GM19043 (cell line): ENCODE data around the gene RRP36.

Experiments
- ATAC-seq: cut with Tn5 transposase; IDR thresholded peaks from one replicate; pipeline ENCODE4 v1.9.1; 2021; ENCODE audit warnings: low read depth; ENCODE audit not compliant: unreplicated experiment

The RRP36 gene

DNA sequence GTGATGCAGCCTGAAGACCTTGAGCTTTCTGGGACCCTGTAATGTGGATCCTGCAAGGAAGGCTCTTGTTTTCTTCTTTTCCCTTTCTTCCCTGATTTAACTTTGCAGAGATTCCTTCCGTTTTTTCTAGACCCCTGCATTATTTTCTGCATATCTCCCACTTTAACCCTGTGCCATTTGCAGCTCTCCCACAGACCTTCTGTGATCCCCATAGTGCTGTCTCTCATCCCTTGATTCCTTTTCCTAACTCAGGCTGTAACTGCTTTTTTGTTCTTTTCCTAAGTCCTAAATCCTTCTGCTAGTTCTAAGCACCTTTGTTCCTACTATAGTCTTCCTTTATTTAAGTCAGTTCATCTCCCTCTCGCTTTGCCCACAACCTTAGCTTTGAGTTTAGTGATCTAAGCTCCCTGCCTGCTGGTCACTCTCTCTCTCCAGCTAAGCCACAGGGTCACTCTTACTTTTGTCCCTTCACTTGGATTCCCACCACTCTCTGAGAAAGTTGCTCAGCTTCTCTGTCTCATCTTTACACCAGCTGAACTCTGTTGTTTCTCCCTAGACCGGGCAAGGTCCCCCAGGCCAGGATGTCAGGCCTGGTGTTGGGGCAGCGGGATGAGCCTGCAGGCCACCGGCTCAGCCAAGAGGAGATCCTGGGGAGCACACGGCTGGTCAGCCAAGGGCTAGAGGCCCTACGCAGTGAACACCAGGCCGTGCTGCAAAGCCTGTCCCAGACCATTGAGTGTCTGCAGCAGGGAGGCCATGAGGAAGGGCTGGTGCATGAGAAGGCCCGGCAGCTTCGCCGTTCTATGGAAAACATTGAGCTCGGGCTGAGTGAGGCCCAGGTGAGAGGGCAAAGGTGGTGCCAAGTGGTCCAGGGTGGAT, 39.6 kb downstream of the RRP36 start:
- ATAC-seq: no peak

GRCh38 chr6:43061861-43062260, 40.4 kb downstream of the RRP36 start:
- no peak for ATAC-seq

GRCh38 chr6:43062818-43063217, 41.4 kb downstream of the RRP36 start:
- ATAC-seq: no peak

- no peak for ATAC-seq
Observed at GRCh38 chr6:43070028-43070632, 48.7 kb downstream of the RRP36 start.

DNA sequence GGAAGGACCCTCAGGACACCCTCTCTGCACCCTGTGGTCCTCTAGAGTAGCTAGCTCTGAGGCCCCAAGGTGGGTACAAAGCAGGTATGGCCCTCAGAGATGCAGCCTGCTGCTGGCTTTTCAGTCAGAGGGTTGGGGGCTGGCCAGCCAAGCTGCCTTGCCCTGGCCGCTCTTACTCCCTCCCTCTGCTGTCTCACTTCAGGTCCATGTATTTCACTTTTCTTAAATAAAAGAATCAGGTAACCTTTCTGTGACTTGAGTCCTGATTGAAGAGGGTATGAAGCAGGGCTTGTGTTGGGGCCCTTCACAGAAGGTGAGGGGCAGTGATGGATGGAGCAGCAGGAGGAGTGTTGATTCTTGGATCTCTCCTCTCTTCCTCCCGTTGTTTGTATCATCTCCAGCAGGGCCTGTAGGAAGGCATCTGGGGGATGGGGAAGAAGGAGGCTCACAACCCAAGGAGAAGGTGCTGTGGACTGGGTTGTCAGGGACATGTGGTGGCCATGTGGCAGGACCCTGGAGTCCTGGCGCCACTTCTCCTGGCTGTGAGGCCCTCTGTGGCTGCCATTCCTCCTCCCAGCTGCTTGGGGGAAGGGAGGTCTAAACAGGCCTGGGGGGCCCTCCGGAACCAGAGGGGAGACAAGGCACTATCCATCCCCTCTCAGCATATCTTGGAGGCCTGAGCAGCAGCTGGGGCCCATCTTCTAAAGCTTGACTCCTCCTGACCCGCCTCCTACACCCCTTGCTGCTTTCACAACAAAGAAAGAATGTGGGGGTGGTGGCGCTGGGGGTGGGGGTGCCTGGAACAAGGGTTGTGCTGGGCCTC, 53.6 kb downstream of the RRP36 start:
- ATAC-seq: no peak

DNA sequence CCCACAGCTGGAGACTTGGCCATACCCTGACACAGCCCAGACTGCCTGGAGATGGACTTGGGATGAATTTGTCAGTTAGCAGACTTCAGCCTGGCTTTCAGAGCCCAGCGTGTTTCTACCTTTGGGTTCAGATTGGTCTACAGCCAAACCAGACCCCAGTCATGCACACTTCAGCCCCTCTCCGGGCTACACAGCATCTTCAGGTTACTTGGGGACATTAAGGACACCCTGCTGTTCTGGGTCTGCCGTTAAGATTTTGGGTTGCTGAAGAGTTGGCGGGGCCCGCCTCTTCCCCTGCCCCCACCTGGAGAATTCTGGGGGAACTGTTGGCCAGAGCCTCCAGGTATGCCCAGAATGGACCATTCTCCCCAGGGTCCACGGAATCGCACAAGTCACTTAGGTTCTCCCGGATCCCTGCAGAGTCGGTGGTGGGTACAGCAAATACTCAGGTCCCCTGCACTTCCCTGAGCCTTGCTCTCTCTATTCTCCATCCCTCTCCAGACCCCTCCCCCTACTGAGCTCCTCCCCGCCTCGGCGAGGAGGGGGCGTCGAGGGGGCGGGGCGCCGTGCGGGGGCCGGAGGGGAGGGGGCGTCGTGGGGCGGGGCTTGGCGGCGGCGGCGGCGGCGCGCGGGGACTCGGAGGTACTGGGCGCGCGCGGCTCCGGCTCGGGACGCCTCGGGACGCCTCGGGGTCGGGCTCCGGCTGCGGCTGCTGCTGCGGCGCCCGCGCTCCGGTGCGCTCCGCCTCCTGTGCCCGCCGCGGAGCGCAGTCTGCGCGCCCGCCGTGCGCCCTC, 54.4 kb downstream of the RRP36 start, which contains the start of gene PTK7:
PTK7 (plus strand) TSS at position 645 of the 794 bp plus-strand sequence. CDS start 175 bp downstream, outside the sequence.
- no peak for ATAC-seq

- no peak for ATAC-seq
Observed at GRCh38 chr6:43076464-43077332, 55.3 kb downstream of the RRP36 start.

DNA sequence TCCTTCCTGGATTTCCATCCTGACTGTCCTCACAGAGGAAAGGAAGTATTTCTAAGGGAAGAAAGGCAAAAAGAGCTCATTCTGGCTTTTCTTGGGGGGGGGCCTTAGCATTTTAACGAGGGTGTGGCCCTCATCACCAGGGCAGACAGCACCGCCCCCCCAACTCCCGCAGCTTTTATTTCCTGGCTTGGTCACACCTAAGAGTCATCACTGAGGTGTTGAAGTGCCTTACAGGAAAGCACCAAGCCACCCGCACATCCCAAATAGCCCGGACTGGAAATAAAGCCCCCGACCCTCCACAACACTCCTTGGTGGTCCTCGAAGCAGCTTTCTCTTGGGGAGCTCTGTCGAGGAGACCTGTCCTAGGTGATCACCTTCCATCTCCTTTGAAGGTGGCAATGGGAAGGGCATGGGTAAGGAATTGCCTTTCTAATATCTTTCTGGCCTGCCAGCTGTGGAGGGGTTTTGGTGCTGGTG, 55.9 kb downstream of the RRP36 start:
- ATAC-seq: no peak

- no peak for ATAC-seq
Observed at GRCh38 chr6:43077981-43078511, 56.6 kb downstream of the RRP36 start.

GRCh38 chr6:43078691-43079090, 57.3 kb downstream of the RRP36 start:
- no peak for ATAC-seq
